Epithelial cell of esophagus (primary cell): Measurements from ENCODE around the gene NANS.
"Not testable (repeated sequence)": the region's sequence is repeated elsewhere in the genome, so short reads cannot be mapped to it uniquely, and the experiment has no call there.

Experiments used
- DNase-seq: peaks from one replicate; pipeline ENCODE4 v3.0.0; 2010; ENCODE audit warnings: low read depth
- H3K4me3 ChIP-seq: 2 replicates; pipeline ENCODE4 v1.5.1; 2011; ENCODE audit warnings: mild to moderate bottlenecking, low read length, control low read depth
- TF ChIP-seq, protein P1 (sequence below): IDR thresholded peaks from 2 replicates; pipeline ENCODE4 v1.5.1; 2011; ENCODE audit warnings: low read depth, mild to moderate bottlenecking, low read length, control low read depth, inconsistent platforms; ENCODE audit not compliant: insufficient read depth; ENCODE audit errors: missing control alignments

NANS gene

DNA sequence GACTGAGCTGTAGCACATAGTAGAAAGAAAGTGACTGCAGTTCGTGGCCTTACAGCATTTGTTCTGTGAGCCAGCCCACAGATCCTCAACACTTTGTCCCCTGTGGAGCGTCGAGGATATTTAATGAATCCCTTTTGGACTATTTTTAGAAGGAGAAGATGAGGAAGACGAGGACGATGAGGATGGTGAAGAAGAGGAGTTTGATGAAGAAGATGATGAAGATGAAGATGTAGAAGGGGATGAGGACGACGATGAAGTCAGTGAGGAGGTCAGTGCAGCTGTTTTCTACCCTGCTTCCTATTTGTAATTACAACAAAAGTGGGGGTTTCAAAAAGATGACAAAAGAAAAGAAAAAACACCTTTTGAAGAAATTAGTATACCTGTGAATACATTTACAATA, 45.4 kb upstream of the NANS start:
- DNase-seq, result no peak
- no peak overlapping the region for H3K4me3 ChIP-seq

DNA sequence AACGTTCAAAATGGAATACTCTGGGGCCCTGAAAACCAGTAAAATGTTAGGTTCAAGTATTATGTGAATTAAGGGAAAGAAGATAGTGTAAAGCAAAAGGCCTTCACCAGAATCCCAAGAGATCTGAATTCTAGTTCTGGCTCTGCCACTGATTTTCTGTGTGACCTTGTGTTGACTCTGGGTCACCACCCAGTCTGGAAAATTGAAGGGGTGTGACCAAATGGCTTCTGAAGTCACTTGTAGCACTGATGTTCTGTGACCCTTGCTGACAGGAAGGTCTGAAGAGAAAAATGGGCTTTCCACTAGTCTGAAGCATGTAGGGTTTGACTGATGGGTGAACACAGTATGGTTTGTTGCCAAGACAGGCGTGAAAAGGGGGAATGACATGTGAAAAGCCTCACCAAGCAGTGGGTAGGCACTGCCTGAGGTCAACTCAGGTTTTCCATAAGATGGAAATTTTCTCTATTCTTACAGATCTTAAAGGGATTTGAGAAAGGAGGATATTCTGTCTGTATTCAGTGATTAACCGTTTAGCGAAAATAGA, 40.3 kb upstream of the NANS start:
- TF ChIP-seq, protein P1, sequence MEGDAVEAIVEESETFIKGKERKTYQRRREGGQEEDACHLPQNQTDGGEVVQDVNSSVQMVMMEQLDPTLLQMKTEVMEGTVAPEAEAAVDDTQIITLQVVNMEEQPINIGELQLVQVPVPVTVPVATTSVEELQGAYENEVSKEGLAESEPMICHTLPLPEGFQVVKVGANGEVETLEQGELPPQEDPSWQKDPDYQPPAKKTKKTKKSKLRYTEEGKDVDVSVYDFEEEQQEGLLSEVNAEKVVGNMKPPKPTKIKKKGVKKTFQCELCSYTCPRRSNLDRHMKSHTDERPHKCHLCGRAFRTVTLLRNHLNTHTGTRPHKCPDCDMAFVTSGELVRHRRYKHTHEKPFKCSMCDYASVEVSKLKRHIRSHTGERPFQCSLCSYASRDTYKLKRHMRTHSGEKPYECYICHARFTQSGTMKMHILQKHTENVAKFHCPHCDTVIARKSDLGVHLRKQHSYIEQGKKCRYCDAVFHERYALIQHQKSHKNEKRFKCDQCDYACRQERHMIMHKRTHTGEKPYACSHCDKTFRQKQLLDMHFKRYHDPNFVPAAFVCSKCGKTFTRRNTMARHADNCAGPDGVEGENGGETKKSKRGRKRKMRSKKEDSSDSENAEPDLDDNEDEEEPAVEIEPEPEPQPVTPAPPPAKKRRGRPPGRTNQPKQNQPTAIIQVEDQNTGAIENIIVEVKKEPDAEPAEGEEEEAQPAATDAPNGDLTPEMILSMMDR, result no peak
- no peak overlapping the region for H3K4me3 ChIP-seq
- no peak for DNase-seq

More for the DNA sequence above, 45.4 kb upstream of the NANS start:
- TF ChIP-seq, protein P1, result no peak

DNA sequence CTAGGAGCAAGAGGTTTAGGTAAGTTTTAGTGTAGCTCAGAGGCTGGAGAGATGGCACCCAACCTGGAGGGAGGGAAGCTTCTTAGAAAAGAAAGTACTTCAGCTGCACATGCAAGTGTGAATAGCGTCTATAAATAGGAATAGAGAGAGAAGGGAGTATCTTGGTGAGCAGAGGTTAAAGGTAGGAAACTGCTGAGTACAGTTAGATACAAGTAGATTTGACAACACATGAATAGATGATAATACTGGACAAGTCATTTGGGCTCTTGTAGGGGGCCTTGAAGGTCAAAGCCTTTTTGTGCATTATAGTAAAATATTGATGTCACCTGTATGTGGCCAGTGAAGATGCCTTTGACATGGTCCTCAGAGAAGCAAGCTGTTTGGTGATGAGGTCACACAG, 39.2 kb upstream of the NANS start:
- TF ChIP-seq, protein P1, result no peak
- no peak for DNase-seq
- no peak overlapping the region for H3K4me3 ChIP-seq

DNA sequence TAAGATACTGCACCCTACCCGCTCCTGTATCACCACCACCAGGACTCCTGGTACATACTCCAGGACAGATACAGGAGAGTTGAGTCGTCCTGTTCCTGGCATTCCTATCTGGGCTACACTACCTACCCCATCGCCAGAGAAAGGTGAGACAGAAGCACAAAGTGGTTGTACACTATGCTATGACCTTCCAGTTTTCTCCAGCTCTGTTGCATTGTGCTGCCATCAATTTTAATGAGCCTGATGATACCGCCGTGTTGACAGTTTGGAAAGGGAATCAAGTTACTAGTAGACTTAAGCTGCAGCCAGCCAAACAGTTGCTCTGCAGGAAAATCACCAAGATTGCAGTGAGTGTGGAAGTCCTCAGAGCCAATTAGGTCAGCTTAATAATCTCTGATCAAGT, 38.2 kb upstream of the NANS start:
- no peak for DNase-seq
- TF ChIP-seq, protein P1, result no peak
- no peak overlapping the region for H3K4me3 ChIP-seq

DNA sequence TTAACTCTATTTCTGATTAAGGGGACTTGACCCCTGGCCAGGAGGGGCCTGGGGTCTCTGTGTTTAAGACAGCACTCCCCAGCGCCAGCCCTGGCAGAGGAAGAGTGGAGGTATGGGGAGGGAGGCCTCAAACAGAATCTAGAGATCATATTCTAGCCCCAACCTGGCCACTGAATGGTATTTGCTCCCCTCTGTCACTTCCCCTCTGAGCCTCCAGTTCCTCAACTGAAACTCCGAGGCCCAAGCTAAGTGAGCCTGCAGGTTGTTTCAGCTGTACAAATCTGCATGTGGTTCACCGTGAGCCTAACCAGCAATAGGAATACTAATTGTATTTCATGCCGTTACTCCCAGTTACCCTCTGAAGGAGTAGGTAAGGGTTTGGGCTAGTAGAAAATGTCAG, 37.4 kb upstream of the NANS start:
- TF ChIP-seq, protein P1, result no peak
- DNase-seq, result no peak
- no peak overlapping the region for H3K4me3 ChIP-seq

DNA sequence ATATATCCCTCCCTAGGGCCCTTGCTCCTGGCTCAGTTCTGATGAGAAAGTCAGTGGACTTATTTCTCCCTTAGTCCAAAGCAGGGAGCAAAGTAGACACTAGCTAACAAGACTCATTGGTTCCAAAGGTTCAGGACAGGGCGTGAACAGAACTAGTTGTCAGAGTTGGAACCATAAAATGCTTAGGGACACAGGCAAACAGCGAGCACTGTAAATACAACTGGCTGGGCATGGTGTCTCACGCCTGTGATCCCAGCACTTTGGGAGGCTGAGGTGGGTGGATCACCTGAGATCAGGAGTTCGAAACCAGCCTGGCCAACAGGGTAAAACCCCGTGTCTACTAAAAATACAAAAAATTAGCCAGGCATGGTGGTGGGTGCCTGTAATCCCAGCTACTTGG, 36.7 kb upstream of the NANS start:
- H3K4me3 ChIP-seq, DNase-seq: not testable (repeated sequence)

DNA sequence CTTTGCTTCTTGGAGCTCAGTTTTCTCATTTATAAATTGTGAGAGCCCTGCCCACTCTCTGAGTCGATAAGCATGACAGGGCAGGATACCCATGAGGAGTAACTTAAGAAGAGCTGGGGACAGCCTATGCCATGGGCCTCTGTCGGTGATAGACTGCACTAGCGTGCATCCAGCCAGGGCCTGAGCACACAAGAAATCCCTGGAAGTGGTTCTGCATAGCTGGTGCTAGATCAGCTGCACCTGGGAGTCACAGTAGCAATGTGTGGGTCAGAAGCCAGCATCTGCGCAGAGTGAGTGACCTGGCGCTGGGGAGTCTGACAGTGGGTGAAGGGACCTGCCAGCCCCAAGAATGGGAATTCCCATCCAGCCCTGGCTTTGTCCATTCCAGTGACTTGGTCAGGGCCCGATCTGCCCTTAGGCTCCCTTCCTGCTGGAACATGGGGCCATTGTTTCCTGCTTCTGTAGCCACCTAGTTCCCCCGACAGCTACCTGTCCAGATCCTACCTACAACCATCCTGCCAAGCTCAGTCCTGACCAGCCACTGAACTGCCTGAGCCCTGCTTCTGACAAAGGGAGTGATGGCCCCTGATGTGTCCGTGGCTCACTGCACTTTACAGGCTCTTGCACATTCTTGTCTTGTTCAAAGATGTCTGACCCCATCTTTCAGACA, 35.9 kb upstream of the NANS start:
- no peak overlapping the region for H3K4me3 ChIP-seq
- no peak for DNase-seq

More for the DNA sequence above, 35.9 kb upstream of the NANS start:
- TF ChIP-seq, protein P1, result no peak
